K562 (cell line): ENCODE measurements around the gene WT1. TPM values are rescaled to one million over a fixed set of nuclear protein-coding genes. Genes with fewer than 3 reads are reported as not detected.

ENCODE experiments used
- AFF1 ChIP-seq, 2 experiments: fragments of 450-650 bp; IDR thresholded peaks; 2 replicates each; pipeline ENCODE4 v1.6.1; 2018; ENCODE audit warnings: mild to moderate bottlenecking in 2 of 2, low read depth in 1 of 2; ENCODE audit not compliant: partially characterized antibody in 2 of 2
- BCLAF1 ChIP-seq, 2 experiments: fragments of 450-650 bp in 1 of 2; IDR thresholded peaks; 2 replicates each; pipeline ENCODE4 v1.6.1; 2011 to 2017; ENCODE audit warnings: low read depth in 2 of 2, antibody characterized with exemption in 1 of 2, borderline replicate concordance in 1 of 2, low read length in 1 of 2, mild to moderate bottlenecking in 1 of 2, mixed read lengths in 1 of 2; ENCODE audit not compliant: control insufficient read depth in 1 of 2
- CREB1 ChIP-seq, 2 experiments: sonication (generic) in 1 of 2; formaldehyde crosslinking in 1 of 2; IDR thresholded peaks; 2 replicates each; pipeline versions ENCODE4 v1.6.1 to v1.8.0; 2012 to 2022; ENCODE audit warnings: inconsistent platforms in 1 of 2, mild to moderate bottlenecking in 1 of 2, missing genetic modification reagents in 1 of 2, moderate library complexity in 1 of 2
- ESRRA ChIP-seq: fragments of 450-650 bp; IDR thresholded peaks from 2 replicates; pipeline ENCODE4 v1.6.1; 2014; ENCODE audit warnings: low read depth, mild to moderate bottlenecking, moderate library complexity, borderline replicate concordance
- L3MBTL2 ChIP-seq: fragments of 450-650 bp; IDR thresholded peaks from 2 replicates; pipeline ENCODE4 v1.6.1; 2016; ENCODE audit warnings: mild to moderate bottlenecking, moderate library complexity
- MCM2 ChIP-seq: fragments of 450-650 bp; IDR thresholded peaks from 2 replicates; pipeline ENCODE4 v1.6.1; 2017; ENCODE audit warnings: low read depth, mild to moderate bottlenecking
- MYNN ChIP-seq, 2 experiments: sonication (generic); formaldehyde crosslinking in 1 of 2; IDR thresholded peaks; 2 replicates each; pipeline versions ENCODE4 v1.5.0 to v1.6.1; 2016 to 2020; ENCODE audit warnings: antibody characterized with exemption in 1 of 2, missing genetic modification reagents in 1 of 2
- RCOR1 ChIP-seq, 2 experiments: IDR thresholded peaks; 2 replicates each; pipeline ENCODE4 v1.6.1; 2012; ENCODE audit warnings: low read depth in 2 of 2, low read length in 2 of 2, borderline replicate concordance in 1 of 2, improper control_type of control experiment in 1 of 2
- SP1 ChIP-seq: sonication (generic); formaldehyde crosslinking; IDR thresholded peaks from 2 replicates; pipeline ENCODE4 v1.8.1; 2022; ENCODE audit warnings: mild to moderate bottlenecking, missing genetic modification reagents
- TCF3 ChIP-seq: sonication (generic); formaldehyde crosslinking; IDR thresholded peaks from 2 replicates; pipeline ENCODE4 v1.4.0; 2020; ENCODE audit warnings: mild to moderate bottlenecking, missing genetic modification reagents
- TCFL5 ChIP-seq: fragments of 250-450 bp; sonication (Bioruptor Pico); conservative IDR thresholded peaks from 2 replicates; pipeline ENCODE4 v1.6.1; 2021; ENCODE audit warnings: mild to moderate bottlenecking, moderate library complexity, matching md5 sums
- ZNF592 ChIP-seq: fragments of 450-650 bp; IDR thresholded peaks from 2 replicates; pipeline ENCODE4 v1.6.1; 2017; ENCODE audit warnings: antibody characterized with exemption, mild to moderate bottlenecking
- ZNF766 ChIP-seq: fragments of 200-800 bp; sonication (Bioruptor generic); conservative IDR thresholded peaks from 2 replicates; pipeline ENCODE4 v1.6.1; 2016; ENCODE audit warnings: missing genetic modification characterization, missing compliant biosample characterization
- polyA plus RNA-seq, 8 experiments: library from polyadenylated mRNA; depleted of rRNA in 4 of 8; stranded (reverse) in 5 of 8; unstranded in 3 of 8; fragments of >200 nt; fragmentation: Nextera tagmentation in 2 of 8; fragmentation: Illumina TruSeq in 1 of 8; extraction: Ambion mirVana in 2 of 8; extraction: Trizol in 1 of 8; gene quantifications; 2 replicates each; pipeline versions ENCODE4 v1.2.1 to v1.2.3, GENCODE V29; 2011 to 2014; ENCODE audit warnings: inconsistent platforms in 1 of 8, missing spikeins in 1 of 8
- total RNA-seq, 7 experiments: library from RNA; depleted of rRNA in 6 of 7; stranded (reverse); fragments of >200 nt in 6 of 7; fragmentation: Illumina TruSeq in 2 of 7; extraction: Trizol in 2 of 7; gene quantifications; 2 replicates each; pipeline versions ENCODE4 v1.2.1 to v1.2.3, GENCODE V29; 2011 to 2021; ENCODE audit warnings: low replicate concordance in 1 of 7

Gene WT1
- total and polyA plus RNA-seq, 9 of the 15 experiments (the other 6 are each of a cell fraction or from before 2014, with no cell fraction given) = 7.1 to 33.8 (median 19.4) TPM

- TF ChIP-seq ZNF592 (peak; percentile 39; the same call in 1 of the 2 replicates), SP1 (peak; percentile 59), MYNN (IDR thresholded peaks at IDR 0.05) (0 out of 2 replicates have a peak, but pooled peaks have one; percentile 67), MYNN (CRISPR knock-in tag; IDR thresholded peaks at IDR 0.05) (no peak), TCFL5 (no peak), ESRRA (peak; percentile 87; the same call in 1 of the 2 replicates), CREB1 (IDR thresholded peaks at IDR 0.05) (peak; percentile 48; the same call in 1 of the 2 replicates), CREB1 (CRISPR knock-in tag; IDR thresholded peaks at IDR 0.05) (no peak), MCM2 (no peak), AFF1 (IDR thresholded peaks at IDR 0.05; ENCODE audit: low read depth in 1 of 2, partially characterized antibody in 2 of 2) (peak in 1 of 2 experiments; percentile 25), RCOR1 (IDR thresholded peaks at IDR 0.05; ENCODE audit: borderline replicate concordance in 1 of 2, low read depth in 2 of 2, low read length in 2 of 2) (peak in 1 of 2 experiments; percentile 84; a peak in 2 of 4 replicates), ZNF766 (CRISPR knock-in tag) (peak; percentile 68; the same call in 1 of the 2 replicates), BCLAF1 (IDR thresholded peaks at IDR 0.05; ENCODE audit: borderline replicate concordance in 1 of 2, control insufficient read depth in 1 of 2, low read depth in 2 of 2, low read length in 1 of 2) (0 out of 4 replicates have a peak, but pooled peaks of 1 of the 2 experiments have one; percentile 19), TCF3 (0 out of 2 replicates have a peak, but pooled peaks have one; percentile 26), L3MBTL2 (peak; percentile 77)
Observed at GRCh38 chr11:32434356-32435151, 785 bp downstream of the WT1 start (continued).
